ENCODE results near the gene IL31.

- TF ChIP-seq SUZ12 (IDR thresholded peaks at IDR 0.05; ENCODE audit: extremely low read depth, insufficient read depth, insufficient read length), result no peak
- no peak for TF ChIP-seq ZNF274 (IDR thresholded peaks at IDR 0.05; ENCODE audit: low read depth, low read length)
- no peak for TF ChIP-seq YY1 (IDR thresholded peaks at IDR 0.05; ENCODE audit: insufficient read depth, insufficient read length)
These were observed 21.4 kb upstream of the IL31 start for GRCh38 chr12:122195405-122195804.

Measured in NT2/D1 (cell line).